UCSD-AML1 (cell line): ENCODE measurements around the gene PAGE5.

ENCODE experiments used
- DNase-seq: peaks from one replicate; lab custom pipeline; 2025; ENCODE audit not compliant: unreplicated experiment; lab: John Stamatoyannopoulos, UW

The PAGE5 gene

GRCh38 chrX:55220119-55220794 is at the start of gene PAGE5:
PAGE5 (plus strand) TSS chrX:55220346; CDS start chrX:55221383, 1,037 bp downstream.
- no peak for DNase-seq

- DNase-seq: no peak
These were observed 32.9 kb upstream of the PAGE5 start for GRCh38 chrX:55187281-55187680.

GRCh38 chrX:55196688-55197087 is 23.5 kb upstream of the PAGE5 start:
- DNase-seq: no peak

- DNase-seq: no peak
These were observed 18.1 kb upstream of the PAGE5 start for GRCh38 chrX:55201930-55202579.

GRCh38 chrX:55206162-55206941 is 13.8 kb upstream of the PAGE5 start:
- DNase-seq: no peak

- DNase-seq: no peak
These were observed 9.0 kb upstream of the PAGE5 start for GRCh38 chrX:55210931-55211677.

- DNase-seq: no peak
These were observed 6.8 kb upstream of the PAGE5 start for GRCh38 chrX:55213381-55213780.

GRCh38 chrX:55240788-55241340 is 20.7 kb downstream of the PAGE5 start:
- no peak for DNase-seq

GRCh38 chrX:55253528-55253927 is 33.4 kb downstream of the PAGE5 start:
- DNase-seq: no peak

GRCh38 chrX:55260806-55261205 is 40.7 kb downstream of the PAGE5 start:
- no peak for DNase-seq

GRCh38 chrX:55264816-55265215 is 44.7 kb downstream of the PAGE5 start, which contains the start of gene PAGE3:
PAGE3 (minus strand) TSS chrX:55264916; CDS start chrX:55263903, 1,013 bp downstream.
- no peak for DNase-seq
